Liver (tissue), 9 donors: ENCODE data around the gene ZSCAN2. TPM values are rescaled to one million over a fixed set of nuclear protein-coding genes. Genes with fewer than 3 reads are reported as not detected.

ENCODE experiments used
- DNase-seq: peaks from one replicate; pipeline ENCODE4 v3.0.0-alpha.2; 2017; ENCODE audit warnings: low spot score
- H3K27ac ChIP-seq, 2 donors: one replicate each; pipeline ENCODE4 v1.7.0; 2013; ENCODE audit warnings: inconsistent platforms in 2 of 2, low read length in 2 of 2, control low read depth in 1 of 2, low read depth in 1 of 2, mild to moderate bottlenecking in 1 of 2
- H3K27me3 ChIP-seq, 4 donors: one replicate each; pipeline versions ENCODE4 v1.6.1 to v1.7.0; 2013; ENCODE audit warnings: low read length in 3 of 4, inconsistent platforms in 1 of 4, mild to moderate bottlenecking in 1 of 4, moderate library complexity in 1 of 4; ENCODE audit not compliant: control insufficient read depth in 4 of 4, insufficient read depth in 4 of 4
- H3K36me3 ChIP-seq, 4 donors: one replicate each; pipeline versions ENCODE4 v1.6.1 to v1.7.0; 2013; ENCODE audit warnings: low read length in 3 of 4, mild to moderate bottlenecking in 3 of 4, low read depth in 1 of 4, moderate library complexity in 1 of 4; ENCODE audit not compliant: control insufficient read depth in 4 of 4, insufficient read depth in 3 of 4
- H3K4me1 ChIP-seq, 4 donors: one replicate each; pipeline versions ENCODE4 v1.6.1 to v1.7.0; 2013; ENCODE audit warnings: low read length in 3 of 4, mild to moderate bottlenecking in 3 of 4, moderate library complexity in 1 of 4; ENCODE audit not compliant: control insufficient read depth in 4 of 4, insufficient read depth in 4 of 4
- H3K4me3 ChIP-seq, 3 donors: one replicate each; pipeline versions ENCODE4 v1.6.1 to v1.7.0; 2013; ENCODE audit warnings: low read length in 3 of 3, control low read depth in 1 of 3, low read depth in 1 of 3, mild to moderate bottlenecking in 1 of 3
- H3K9ac ChIP-seq, 2 donors: one replicate each; pipeline ENCODE4 v1.7.0; 2013; ENCODE audit warnings: low read length in 2 of 2, mild to moderate bottlenecking in 2 of 2, moderate library complexity in 2 of 2, control low read depth in 1 of 2, low read depth in 1 of 2
- H3K9me3 ChIP-seq, 4 donors: one replicate each; pipeline versions ENCODE4 v1.6.1 to v1.7.0; 2013; ENCODE audit warnings: low read length in 3 of 4; ENCODE audit not compliant: control insufficient read depth in 4 of 4
- EGR1 ChIP-seq, 2 donors: IDR thresholded peaks; 2 replicates each; pipeline ENCODE4 v1.6.1; 2016 to 2018; ENCODE audit warnings: antibody characterized with exemption in 2 of 2, low read depth in 2 of 2
- FOXA1 ChIP-seq: IDR thresholded peaks from 2 replicates; pipeline ENCODE4 v1.6.1; 2016; ENCODE audit warnings: antibody characterized with exemption
- FOXA2 ChIP-seq: IDR thresholded peaks from 2 replicates; pipeline ENCODE4 v1.6.1; 2016; ENCODE audit warnings: antibody characterized with exemption
- GABPA ChIP-seq, 2 donors: IDR thresholded peaks in 1 of 2; conservative IDR thresholded peaks in 1 of 2; 2 replicates each; pipeline ENCODE4 v1.6.1; 2016; ENCODE audit warnings: antibody characterized with exemption in 2 of 2, mild to moderate bottlenecking in 1 of 2, moderate library complexity in 1 of 2
- HNF4A ChIP-seq, 2 donors: conservative IDR thresholded peaks; 2 replicates each; pipeline ENCODE4 v1.6.1; 2016; ENCODE audit warnings: antibody characterized with exemption in 2 of 2, mild to moderate bottlenecking in 2 of 2
- HNF4G ChIP-seq: IDR thresholded peaks from 2 replicates; pipeline ENCODE4 v1.6.1; 2016; ENCODE audit warnings: antibody characterized with exemption
- JUND ChIP-seq, 2 donors: IDR thresholded peaks; 2 replicates each; pipeline ENCODE4 v1.6.1; 2016; ENCODE audit warnings: antibody characterized with exemption in 2 of 2
- NR2F2 ChIP-seq: IDR thresholded peaks from 2 replicates; pipeline ENCODE4 v1.6.1; 2016; ENCODE audit warnings: antibody characterized with exemption
- RAD21 ChIP-seq, 2 donors: IDR thresholded peaks; 2 replicates each; pipeline ENCODE4 v1.6.1; 2016; ENCODE audit warnings: antibody characterized with exemption in 2 of 2, mild to moderate bottlenecking in 2 of 2
- RXRA ChIP-seq, 2 donors: IDR thresholded peaks; 2 replicates each; pipeline ENCODE4 v1.6.1; 2017 to 2018; ENCODE audit warnings: antibody characterized with exemption in 2 of 2, mild to moderate bottlenecking in 1 of 2
- SP1 ChIP-seq: IDR thresholded peaks from 2 replicates; pipeline ENCODE4 v1.6.1; 2018; ENCODE audit warnings: antibody characterized with exemption, mild to moderate bottlenecking
- TAF1 ChIP-seq: conservative IDR thresholded peaks from 2 replicates; pipeline ENCODE4 v1.6.1; 2016; ENCODE audit warnings: antibody characterized with exemption, mild to moderate bottlenecking
- YY1 ChIP-seq: IDR thresholded peaks from 2 replicates; pipeline ENCODE4 v1.6.1; 2016; ENCODE audit warnings: antibody characterized with exemption, mild to moderate bottlenecking
- WGBS: extraction: QIAGEN DNeasy Blood & Tissue Kit; methylation state at CpG from one replicate; pipeline ENCODE4 v1.1.7; 2013; 5-methylcytosine and 5-hydroxymethylcytosine counted together
- polyA plus RNA-seq, 2 donors: library from polyadenylated mRNA; stranded (reverse) in 1 of 2; unstranded in 1 of 2; fragments of 200-250 nt in 1 of 2; fragments of >200 nt in 1 of 2; fragmentation: Nextera tagmentation in 1 of 2; extraction: Ambion mirVana in 1 of 2; gene quantifications; one replicate each; pipeline versions ENCODE4 v1.2.1 to v1.2.3, GENCODE V29; 2013 to 2015
- total RNA-seq, 2 donors: library from RNA; depleted of rRNA; stranded (reverse); fragments of >200 nt; gene quantifications; one replicate each; pipeline ENCODE4 v1.2.3, GENCODE V29; 2014
- TF ChIP-seq, protein P1 (sequence below): IDR thresholded peaks from 2 replicates; pipeline ENCODE4 v1.6.1; 2016; ENCODE audit warnings: antibody characterized with exemption
- TF ChIP-seq, protein P2 (sequence below): IDR thresholded peaks from 2 replicates; pipeline ENCODE4 v1.6.1; 2016; ENCODE audit warnings: antibody characterized with exemption
- TF ChIP-seq, protein P3 (sequence below): IDR thresholded peaks from 2 replicates; pipeline ENCODE4 v1.6.1; 2016; ENCODE audit warnings: antibody characterized with exemption, mild to moderate bottlenecking
- TF ChIP-seq, protein P4 (sequence below): IDR thresholded peaks from 2 replicates; pipeline ENCODE4 v1.6.1; 2016; ENCODE audit warnings: antibody characterized with exemption
- TF ChIP-seq, protein P5 (sequence below): fragments of 150-350 bp; IDR thresholded peaks from 2 replicates; pipeline ENCODE4 v1.5.1; 2017; ENCODE audit warnings: improper control_type of control experiment, low read depth, low read length; ENCODE audit not compliant: missing input control
- donor health status: healthy.
- donor health status: healthy.
- donor health status: healthy.
- donor health status: healthy.
- donor health status: healthy.

Gene ZSCAN2
- total and polyA plus RNA-seq, 4 donors: 5.4 to 11.0 (median 7.9) TPM

DNA sequence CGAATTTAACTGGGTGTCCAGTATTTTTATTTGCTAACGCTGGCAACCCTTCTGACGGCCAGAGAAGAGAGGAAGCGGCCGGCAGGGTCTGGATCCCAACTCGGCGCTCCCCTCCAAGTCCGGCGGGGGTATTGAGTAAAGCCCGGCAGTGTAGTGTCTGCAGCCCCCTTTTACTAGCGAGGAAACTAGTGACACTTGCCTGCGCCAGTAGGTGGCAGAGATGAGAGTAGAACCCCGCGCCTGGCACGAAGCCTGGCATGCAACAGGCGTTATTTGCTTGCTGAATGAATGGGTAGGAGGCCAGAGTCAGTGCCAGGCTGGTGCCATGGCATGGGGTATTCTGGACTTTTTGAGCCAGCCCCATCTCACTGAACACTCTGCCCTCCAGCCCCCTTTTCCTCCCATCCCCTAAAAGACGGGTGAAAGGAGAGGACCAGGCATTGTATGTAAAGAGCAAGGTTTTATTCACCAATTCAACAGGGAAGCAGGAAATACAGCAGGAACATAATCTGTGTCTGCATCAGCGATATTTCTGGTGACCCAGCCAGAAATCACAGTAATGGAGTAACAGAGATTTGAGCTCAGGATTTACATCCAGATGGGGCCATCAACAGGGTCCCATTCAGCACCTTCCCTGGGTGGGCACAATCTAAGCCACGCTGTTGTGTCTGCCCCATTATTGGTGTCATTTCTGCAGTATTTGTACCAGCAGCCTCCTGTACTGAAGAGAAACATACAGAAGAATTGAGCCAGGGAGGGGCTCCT, 54.1 kb downstream of the ZSCAN2 start:
- H3K9me3 ChIP-seq: no peaks in the 10 kb centered on the region
- peak overlapping the region; percentile 74 to 94 (median 85) for H3K4me3 ChIP-seq
- no peaks in the 10 kb centered on the region for H3K27me3 ChIP-seq
- no peak for TF ChIP-seq EGR1 (IDR thresholded peaks at IDR 0.05; ENCODE audit: low read depth in 2 of 2)
- TF ChIP-seq, protein P1, sequence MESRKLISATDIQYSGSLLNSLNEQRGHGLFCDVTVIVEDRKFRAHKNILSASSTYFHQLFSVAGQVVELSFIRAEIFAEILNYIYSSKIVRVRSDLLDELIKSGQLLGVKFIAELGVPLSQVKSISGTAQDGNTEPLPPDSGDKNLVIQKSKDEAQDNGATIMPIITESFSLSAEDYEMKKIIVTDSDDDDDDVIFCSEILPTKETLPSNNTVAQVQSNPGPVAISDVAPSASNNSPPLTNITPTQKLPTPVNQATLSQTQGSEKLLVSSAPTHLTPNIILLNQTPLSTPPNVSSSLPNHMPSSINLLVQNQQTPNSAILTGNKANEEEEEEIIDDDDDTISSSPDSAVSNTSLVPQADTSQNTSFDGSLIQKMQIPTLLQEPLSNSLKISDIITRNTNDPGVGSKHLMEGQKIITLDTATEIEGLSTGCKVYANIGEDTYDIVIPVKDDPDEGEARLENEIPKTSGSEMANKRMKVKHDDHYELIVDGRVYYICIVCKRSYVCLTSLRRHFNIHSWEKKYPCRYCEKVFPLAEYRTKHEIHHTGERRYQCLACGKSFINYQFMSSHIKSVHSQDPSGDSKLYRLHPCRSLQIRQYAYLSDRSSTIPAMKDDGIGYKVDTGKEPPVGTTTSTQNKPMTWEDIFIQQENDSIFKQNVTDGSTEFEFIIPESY: no peak
- TF ChIP-seq, protein P2, sequence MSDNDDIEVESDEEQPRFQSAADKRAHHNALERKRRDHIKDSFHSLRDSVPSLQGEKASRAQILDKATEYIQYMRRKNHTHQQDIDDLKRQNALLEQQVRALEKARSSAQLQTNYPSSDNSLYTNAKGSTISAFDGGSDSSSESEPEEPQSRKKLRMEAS: peak; percentile 42
- TF ChIP-seq, protein P3, sequence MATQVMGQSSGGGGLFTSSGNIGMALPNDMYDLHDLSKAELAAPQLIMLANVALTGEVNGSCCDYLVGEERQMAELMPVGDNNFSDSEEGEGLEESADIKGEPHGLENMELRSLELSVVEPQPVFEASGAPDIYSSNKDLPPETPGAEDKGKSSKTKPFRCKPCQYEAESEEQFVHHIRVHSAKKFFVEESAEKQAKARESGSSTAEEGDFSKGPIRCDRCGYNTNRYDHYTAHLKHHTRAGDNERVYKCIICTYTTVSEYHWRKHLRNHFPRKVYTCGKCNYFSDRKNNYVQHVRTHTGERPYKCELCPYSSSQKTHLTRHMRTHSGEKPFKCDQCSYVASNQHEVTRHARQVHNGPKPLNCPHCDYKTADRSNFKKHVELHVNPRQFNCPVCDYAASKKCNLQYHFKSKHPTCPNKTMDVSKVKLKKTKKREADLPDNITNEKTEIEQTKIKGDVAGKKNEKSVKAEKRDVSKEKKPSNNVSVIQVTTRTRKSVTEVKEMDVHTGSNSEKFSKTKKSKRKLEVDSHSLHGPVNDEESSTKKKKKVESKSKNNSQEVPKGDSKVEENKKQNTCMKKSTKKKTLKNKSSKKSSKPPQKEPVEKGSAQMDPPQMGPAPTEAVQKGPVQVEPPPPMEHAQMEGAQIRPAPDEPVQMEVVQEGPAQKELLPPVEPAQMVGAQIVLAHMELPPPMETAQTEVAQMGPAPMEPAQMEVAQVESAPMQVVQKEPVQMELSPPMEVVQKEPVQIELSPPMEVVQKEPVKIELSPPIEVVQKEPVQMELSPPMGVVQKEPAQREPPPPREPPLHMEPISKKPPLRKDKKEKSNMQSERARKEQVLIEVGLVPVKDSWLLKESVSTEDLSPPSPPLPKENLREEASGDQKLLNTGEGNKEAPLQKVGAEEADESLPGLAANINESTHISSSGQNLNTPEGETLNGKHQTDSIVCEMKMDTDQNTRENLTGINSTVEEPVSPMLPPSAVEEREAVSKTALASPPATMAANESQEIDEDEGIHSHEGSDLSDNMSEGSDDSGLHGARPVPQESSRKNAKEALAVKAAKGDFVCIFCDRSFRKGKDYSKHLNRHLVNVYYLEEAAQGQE: no peak
- no peak for TF ChIP-seq FOXA2
- TF ChIP-seq YY1: no peak
- TF ChIP-seq GABPA (IDR thresholded peaks at IDR 0.05 in 1 of 2, conservative IDR thresholded peaks at IDR 0.05 in 1 of 2): no peak
- TF ChIP-seq RXRA (IDR thresholded peaks at IDR 0.05): no peak
- TF ChIP-seq, protein P4, sequence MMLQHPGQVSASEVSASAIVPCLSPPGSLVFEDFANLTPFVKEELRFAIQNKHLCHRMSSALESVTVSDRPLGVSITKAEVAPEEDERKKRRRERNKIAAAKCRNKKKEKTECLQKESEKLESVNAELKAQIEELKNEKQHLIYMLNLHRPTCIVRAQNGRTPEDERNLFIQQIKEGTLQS: no peak
- TF ChIP-seq TAF1: no peak
- TF ChIP-seq SP1: no peak
- peak; percentile 5 for TF ChIP-seq NR2F2
- no peak for TF ChIP-seq HNF4A (conservative IDR thresholded peaks at IDR 0.05)
- no peak for TF ChIP-seq JUND (IDR thresholded peaks at IDR 0.05)
- TF ChIP-seq FOXA1: no peak
- TF ChIP-seq, protein P5, sequence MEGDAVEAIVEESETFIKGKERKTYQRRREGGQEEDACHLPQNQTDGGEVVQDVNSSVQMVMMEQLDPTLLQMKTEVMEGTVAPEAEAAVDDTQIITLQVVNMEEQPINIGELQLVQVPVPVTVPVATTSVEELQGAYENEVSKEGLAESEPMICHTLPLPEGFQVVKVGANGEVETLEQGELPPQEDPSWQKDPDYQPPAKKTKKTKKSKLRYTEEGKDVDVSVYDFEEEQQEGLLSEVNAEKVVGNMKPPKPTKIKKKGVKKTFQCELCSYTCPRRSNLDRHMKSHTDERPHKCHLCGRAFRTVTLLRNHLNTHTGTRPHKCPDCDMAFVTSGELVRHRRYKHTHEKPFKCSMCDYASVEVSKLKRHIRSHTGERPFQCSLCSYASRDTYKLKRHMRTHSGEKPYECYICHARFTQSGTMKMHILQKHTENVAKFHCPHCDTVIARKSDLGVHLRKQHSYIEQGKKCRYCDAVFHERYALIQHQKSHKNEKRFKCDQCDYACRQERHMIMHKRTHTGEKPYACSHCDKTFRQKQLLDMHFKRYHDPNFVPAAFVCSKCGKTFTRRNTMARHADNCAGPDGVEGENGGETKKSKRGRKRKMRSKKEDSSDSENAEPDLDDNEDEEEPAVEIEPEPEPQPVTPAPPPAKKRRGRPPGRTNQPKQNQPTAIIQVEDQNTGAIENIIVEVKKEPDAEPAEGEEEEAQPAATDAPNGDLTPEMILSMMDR: peak; percentile 67
- TF ChIP-seq RAD21 (IDR thresholded peaks at IDR 0.05): peak; percentile 80 to 84
- no peak for TF ChIP-seq HNF4G
- H3K27ac ChIP-seq: peak overlapping the region; percentile 74 to 80
- H3K36me3 ChIP-seq: peaks cover 2 to 7% (median 6%) of the 10 kb centered on the region in 4 donors
- H3K9ac ChIP-seq: peak overlapping the region; percentile 90 to 98
- WGBS: 6% methylated on average over 19 of the region's 19 CpGs
- peak; percentile 66 for DNase-seq
- peaks cover 3 to 24% (median 16%) of the 10 kb centered on the region in 4 donors for H3K4me1 ChIP-seq
